HG02981 (cell line): ENCODE measurements around the gene EIF3D.

Experiments used
- ATAC-seq: cut with Tn5 transposase; IDR thresholded peaks from one replicate; pipeline ENCODE4 v1.9.1; 2021; ENCODE audit warnings: mild to moderate bottlenecking, moderate library complexity; ENCODE audit not compliant: unreplicated experiment

EIF3D gene

GRCh38 chr22:36510384-36510783, 18.6 kb downstream of the EIF3D start:
- ATAC-seq, result no peak

- no peak for ATAC-seq
These were observed 21.4 kb downstream of the EIF3D start for GRCh38 chr22:36507518-36508010.

- peak; percentile 78 for ATAC-seq
These were observed 22.1 kb downstream of the EIF3D start, which contains the start of gene FOXRED2 for GRCh38 chr22:36506637-36507517. FOXRED2 (minus strand) TSS chr22:36507040; CDS start chr22:36506422, 618 bp downstream.

- no peak for ATAC-seq
These were observed 22.8 kb downstream of the EIF3D start for GRCh38 chr22:36505998-36506635.

DNA sequence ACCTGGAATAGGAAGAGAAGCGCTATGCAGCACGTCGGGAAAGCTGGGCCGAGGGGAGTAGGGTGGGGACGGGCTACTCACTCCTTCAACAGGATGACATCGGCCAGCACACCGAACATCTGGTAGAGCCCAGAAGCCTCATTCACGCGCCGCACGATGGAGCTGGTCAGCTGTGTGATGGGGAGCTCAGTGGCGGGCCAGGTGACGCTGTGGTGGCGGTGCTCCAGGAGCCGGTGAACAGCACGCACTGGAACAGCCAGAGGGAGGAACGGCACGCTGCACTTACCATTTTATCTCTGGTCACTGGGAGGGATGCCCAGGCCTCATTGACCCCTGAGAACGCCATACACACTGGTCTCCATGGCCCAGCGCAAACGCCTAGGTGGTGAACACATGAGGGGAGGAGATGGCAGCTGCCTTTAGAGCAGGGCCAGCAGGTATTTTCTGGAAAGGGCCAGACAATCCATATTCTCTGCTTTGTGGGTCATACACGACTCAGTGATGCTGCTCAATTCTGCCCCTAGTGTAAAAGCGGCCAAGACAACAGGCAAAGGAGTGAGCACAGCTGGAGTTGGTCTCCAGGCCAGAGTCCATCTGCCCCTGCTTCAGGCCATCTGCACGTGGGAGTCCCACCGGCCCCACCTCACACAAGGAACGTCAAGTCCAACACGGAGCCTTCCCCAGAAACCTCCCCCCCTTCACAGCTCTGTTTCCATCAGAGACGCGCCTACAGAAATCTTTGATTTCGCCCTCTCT, 30.9 kb downstream of the EIF3D start:
- ATAC-seq, result no peak

- peak; percentile 64 for ATAC-seq
These were observed 35.3 kb downstream of the EIF3D start for GRCh38 chr22:36493690-36494110.

DNA sequence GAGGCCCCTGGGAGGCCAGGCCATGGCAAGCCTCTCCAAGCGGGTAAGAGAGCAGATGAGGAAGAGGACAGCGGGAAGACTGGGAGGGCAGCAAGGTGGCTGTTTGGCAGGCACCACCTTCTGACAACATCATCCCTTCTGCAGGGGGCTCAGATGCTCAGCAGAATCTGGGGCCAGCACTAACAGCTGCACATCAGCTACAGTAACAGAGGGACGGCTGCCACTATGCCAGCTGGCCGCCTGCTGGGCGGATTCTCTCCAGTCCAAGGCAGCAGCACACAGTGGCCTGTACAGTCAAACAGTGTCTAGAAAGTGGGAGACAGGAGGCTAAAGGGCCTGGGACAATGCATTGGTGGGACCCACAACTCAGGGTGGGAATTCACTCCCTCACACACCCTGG, 36.9 kb downstream of the EIF3D start:
- ATAC-seq, result no peak

- ATAC-seq, result no peak
These were observed 37.8 kb downstream of the EIF3D start for GRCh38 chr22:36491155-36491554.

DNA sequence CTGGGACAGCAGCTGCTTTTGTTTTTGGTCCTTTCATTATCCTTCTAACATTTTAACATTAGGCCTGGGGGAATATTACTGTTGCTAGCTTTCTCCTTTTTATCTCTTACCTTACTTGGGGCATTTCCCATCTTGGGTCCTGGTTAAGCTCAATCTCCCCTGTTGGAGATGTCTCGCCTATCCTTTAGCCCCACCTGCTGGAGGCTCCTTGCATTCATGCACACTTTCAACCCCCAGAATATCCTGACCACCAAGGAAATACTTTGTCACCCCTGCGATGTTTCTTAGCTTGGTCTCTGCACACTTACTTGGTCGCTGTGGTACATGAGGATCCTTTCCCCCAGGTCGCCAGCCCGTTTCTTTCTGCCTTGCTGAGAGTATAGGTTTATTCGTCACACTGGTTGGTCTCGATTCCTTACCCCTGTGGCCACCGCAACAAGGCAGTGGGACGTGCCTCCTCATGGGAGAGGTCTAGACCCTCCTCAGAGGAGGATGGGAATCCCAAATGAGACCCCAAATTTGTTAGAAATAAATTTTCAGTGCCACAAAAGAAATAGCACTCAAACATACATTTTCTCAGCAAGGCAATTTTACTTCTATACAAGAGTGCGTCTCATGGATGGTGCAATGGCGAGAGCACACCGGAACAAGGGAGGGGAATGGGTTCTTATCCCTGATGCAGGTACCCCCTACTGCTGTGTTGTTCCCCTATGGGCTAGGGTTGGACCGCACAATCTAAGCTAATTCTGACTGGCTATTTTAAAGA, 42.2 kb downstream of the EIF3D start:
- ATAC-seq, result no peak

- peak; percentile 74 for ATAC-seq
These were observed 47.4 kb downstream of the EIF3D start, which contains the start of gene TXN2 for GRCh38 chr22:36481393-36482168. TXN2 (minus strand) TSS chr22:36481640; CDS start chr22:36480837, 803 bp downstream.

DNA sequence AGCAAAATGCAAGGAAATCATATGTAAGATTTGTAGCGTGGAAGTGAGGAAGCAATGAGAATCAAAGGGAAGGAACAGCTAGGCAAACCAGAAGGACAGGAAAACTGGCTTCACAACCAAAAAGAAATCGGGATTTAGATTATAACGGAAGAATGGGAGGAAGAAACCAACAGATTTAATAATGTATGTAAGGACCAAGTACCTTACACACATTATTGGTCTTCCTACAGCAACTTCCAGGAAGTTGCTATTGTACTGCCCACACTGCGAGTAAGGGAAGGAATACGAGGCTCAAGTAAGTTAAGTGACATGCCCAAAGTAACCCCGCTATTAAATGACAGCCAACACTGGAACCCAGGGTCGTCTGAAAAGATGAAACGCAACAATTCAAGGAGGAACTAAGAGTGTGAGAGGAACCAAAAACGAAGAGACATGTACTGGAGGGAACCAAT, 48.0 kb downstream of the EIF3D start:
- ATAC-seq, result no peak

- no peak for ATAC-seq
These were observed 50.0 kb downstream of the EIF3D start for GRCh38 chr22:36478966-36479365.

GRCh38 chr22:36475341-36475740, 53.6 kb downstream of the EIF3D start:
- no peak for ATAC-seq

DNA sequence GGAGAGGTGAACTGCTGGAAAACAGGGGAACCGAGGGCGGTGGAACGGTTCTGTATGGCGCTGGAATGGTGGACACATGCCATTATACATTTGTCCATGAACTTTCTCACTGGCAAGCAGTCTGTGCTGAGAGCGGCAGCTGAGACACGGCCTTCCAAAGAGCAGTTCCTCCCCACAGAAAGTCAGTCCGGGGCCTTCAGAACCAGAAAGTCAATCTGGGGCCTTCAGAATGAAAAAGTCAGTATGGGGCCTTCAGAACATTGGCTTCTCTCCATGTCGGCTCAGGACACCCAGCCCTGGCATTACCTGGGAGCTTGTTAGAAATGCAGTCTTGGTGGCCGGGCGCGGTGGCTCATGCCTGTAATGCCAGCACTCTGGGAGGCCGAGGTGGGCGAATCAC, 56.3 kb downstream of the EIF3D start:
- ATAC-seq, result no peak

DNA sequence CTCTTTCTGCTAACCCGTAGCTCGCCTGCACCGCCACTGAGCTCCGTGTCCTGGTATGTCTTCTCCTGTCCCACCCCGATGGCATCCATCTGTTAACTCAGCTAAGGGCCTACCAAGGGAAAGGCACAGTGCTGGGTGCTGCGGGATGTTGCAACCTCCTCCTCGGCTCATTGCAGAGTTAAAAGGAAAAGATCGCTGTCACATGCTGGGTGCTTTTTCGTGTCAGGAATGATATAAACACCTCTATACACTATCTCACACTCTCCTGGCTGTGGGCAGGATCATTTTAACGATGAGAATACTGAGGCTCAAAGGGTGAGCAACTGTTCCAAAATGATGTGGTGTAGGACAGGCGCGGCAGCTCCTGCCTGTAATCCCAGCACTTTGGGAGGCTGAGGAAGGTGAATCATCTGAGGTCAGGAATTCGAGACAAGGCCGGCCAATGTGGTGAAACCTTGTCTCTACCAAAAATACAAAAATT, 57.6 kb downstream of the EIF3D start:
- ATAC-seq, result no peak

GRCh38 chr22:36470994-36471331, 58.0 kb downstream of the EIF3D start:
- ATAC-seq, result no peak

GRCh38 chr22:36470162-36470993, 58.6 kb downstream of the EIF3D start:
- ATAC-seq, result peak; percentile 63

DNA sequence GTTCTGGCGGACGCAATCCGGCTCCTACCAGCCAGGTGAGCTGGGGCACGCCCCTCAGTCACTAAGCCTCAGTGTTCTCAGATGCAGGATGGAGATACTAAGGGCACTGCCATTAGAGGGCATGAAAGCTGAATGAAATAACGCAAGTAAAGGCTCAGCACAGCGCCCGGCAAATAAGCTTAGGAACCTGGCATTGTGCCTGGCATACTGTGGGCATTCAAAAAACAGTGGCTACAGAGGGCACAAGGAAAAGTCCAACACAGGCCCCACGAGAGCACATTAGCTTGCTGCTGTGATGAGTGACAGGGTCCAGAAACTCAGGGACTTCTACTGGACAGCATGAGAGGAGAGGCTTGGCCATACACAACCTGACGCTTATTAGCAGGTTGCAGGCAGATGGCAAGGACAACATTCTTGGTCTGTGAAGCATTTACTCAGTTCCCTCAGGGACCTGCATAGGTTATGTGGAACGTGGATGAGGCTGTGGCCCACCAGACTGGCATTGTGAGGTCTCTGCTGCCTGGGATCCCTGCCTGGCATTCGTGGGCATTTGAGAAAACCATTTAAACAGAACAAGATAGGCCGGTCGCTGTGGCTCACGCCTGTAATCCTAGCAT, 59.8 kb downstream of the EIF3D start:
- no peak for ATAC-seq
